Stimulated activated CD4-positive, alpha-beta T cell treated with anti-CD3 and anti-CD28 coated beads, Interleukin-1b, Interleukin-23, amount 100 ng/mL, for 1 hour (primary cell): ENCODE results near the gene FAM89B.
A peak's percentile ranks its signal among the peaks of the same experiment; 100 is the strongest.

ENCODE experiments used
- DNase-seq, 2 donors: peaks; one replicate each; pipeline ENCODE4 v3.0.0-alpha.2; 2020; ENCODE audit warnings: low read depth in 2 of 2

The FAM89B gene

GRCh38 chr11:65588199-65589054 lies 16.1 kb downstream of the FAM89B start:
- peak in 1 of 2 donors; percentile 63 for DNase-seq

- no peak for DNase-seq
Measured at GRCh38 chr11:65589444-65590239, 17.3 kb downstream of the FAM89B start.

- DNase-seq = no peak
Measured at GRCh38 chr11:65590240-65590738, 18.0 kb downstream of the FAM89B start.

DNA sequence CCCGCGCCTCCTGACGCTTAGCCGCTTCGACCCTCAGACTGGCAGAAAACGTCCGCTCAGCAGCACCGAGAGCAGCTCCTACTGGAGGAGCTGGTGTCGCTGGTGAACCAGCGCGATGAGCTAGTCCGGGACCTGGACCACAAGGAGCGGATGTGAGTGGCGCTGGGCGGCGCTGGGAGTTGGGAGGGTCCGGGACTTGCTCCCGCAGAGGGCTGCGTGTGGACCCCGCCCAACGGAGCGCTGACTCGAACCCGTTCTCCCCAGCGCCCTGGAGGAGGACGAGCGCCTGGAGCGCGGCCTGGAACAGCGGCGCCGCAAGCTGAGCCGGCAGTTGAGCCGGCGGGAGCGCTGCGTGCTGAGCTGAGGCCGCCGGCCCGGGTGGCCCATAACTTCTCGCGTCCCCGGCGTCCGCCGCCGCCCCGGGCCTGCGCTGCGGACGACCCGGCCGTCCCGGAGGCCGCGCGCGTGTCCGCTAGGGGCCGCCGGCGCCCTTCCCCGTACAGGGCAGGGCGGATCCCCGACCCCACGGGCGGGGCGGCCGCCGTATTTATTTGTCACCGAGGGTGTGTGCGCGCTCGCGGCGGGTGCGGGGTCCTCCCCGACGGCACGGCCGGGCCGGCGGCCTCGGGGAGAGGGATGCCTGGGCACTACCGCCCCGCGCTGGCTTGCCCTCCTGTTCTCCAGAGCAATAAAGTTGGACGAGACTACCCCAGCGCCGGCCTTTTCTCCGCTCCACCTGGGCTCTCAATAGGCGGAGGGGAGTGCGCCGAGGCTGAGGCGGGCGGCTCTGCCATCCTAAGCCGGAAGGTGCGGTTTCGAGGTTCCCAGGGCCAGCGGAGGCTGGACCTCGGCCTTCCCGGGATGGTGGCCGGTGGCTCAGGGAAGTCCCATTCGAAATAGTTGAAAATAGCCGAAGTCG lies 19.9 kb downstream of the FAM89B start:
- no peak for DNase-seq

- no peak for DNase-seq
Measured at GRCh38 chr11:65592858-65593517, 20.6 kb downstream of the FAM89B start.

DNA sequence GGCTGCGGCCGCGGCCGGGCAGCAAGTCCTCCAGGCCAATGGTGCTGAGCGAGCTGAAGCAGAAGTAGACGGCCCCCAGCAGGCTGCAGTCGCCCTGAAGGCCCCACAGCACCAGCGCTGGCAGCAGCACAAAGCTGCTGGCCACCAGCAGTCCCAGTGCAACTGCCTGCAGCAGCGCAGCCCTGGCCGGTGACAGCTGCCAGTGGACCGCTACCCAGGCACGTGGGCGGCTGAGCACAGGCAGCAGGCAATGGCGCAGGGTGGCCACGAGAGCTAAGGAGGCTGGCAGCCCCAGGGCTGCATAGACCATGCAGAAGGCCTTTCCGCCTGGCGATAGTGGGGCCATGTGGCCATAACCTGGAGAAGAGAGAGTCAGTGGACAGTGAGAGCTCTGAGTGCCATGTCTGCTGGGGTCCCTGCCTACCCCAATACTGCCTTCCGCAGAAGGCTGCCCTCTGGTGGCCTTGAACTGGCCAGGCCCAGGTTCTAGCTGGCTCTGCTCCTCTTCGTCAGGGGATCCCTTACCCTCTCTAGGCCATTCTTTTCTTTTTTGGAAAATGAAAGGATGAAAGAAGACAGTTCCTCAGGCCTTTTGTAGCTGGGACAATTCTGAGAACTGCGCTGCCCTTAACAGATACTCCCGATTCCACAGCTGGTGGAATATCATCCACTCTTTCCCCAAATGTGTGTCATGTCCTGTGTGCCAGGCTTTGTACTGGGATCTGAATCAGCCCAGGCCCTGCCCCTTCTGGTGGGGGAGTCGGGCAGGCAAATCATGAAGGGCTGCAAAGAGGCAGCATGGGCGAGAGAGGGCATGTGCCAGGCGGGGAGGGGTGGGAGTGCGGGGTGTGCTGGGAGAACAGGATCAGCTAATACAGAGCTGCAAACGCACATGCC lies 21.4 kb downstream of the FAM89B start:
- no peak for DNase-seq

GRCh38 chr11:65595131-65595530 lies 22.8 kb downstream of the FAM89B start:
- DNase-seq = no peak

DNA sequence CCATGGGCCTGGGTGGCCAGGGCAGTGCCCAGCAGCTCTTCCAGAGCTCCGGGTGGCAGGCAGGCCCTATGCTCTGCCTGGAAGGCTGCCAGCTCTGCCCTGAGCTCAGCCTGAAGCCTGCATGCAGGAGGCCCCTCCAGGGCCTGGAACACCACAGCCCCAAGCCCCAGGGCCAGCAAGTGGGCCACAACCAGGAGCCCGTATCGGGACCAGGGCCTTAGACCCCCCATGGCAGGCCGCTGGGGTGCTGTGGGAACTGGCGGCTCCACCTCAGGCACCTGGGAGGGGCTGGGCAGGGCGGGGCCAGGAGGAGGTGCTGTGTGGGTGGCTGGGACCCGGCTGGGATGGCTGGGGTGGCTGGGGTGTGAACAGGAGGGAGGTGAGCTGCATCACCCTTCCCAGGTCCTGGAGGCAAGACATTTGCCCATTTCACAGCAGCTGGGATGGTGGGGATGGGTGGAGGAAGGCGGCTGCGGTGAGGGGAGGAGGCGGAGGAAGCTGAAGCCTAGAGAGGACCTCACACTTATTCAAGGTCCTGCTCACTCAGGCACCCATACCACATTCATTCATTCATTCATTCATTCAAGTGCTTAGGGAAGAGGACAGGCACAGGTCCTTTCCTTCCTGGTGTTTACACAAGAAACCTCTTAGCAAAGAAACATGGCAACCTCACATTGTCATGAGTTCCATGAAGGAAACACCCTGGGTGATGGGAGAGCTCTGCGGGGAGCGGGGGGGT lies 23.4 kb downstream of the FAM89B start, which contains the start of gene KCNK7:
Gene KCNK7 (minus strand): TSS at position 258 of the 739 bp plus-strand sequence. CDS start 28 bp downstream, at position 230.
- DNase-seq = no peak

DNA sequence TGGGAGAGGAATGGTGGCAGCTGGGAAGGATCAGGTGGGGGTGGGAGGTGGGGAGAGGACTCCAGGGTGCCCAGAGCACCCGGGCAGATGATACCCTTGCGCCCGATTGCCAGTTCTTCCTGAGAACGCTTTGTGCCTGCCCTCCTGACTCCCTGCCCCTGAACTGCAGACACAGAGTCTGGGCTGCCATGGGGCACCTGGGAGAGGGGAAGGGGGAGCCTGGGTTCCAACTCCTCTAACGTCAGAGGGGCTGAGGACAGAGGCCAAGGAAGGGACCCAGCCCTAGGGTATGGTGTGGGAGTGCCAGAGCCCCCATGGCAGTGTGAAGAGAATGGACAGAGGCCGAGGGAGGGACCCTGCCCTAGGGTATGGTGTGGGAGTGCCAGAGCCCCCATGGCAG lies 24.2 kb downstream of the FAM89B start:
- DNase-seq = no peak

DNA sequence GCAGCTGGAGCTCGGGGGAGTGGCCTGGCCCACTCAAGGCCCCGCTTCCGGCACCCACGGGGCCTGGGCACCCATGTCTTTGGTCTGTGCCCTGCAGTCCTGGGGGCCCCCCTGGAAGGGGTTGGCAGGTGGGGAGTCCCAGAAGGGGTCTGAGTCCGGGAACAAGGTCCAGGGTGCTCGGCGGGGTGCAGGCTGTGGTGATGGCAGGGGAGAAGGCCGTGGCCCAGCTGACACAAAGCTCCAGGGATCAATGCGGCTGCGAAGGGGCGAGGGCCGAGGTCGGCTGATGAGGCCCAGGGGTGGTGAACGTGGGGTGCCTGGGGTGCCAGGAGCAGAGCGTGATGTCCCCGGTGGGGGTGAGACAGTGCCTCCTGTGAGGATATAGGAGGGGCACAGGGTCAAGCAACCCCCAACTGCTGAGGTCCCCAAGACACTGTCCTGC lies 25.9 kb downstream of the FAM89B start:
- no peak for DNase-seq

DNA sequence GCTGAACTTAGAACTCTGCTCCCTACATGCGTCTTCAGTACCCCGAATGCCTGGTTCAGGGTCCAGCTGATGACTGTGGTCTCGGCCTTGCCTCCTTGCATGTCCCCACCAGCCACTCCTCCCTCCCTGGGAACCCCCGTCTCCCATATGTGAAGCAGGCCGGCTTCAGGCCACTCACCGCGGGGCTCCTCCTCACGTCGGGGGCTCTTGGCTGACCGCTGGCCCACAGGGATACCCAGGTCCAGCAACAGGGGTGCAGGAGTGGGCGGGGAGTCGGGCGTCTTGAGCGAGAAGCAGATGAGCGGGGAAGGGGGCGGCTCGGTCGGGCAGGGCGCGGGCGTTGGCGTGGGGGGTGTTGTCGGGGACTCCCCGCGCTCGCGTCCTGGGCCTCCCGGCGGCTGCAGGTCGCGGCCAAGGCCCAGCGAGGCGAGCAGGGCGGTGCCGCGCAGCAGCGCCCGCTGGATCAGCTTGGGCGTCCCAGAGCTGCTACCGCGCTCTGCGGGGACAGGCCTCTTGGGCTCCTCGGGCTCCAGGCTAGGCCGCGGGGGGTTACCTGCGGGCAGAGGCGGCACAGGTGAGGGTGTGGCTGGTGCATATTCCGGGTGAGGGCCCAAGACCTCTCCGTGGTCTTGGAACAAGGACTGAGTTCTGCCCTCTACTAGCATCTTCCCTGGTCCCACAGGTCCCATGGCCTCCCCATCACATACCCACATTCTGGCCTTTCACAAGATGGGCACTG lies 27.0 kb downstream of the FAM89B start:
- no peak for DNase-seq

GRCh38 chr11:65599955-65600246 lies 27.6 kb downstream of the FAM89B start:
- DNase-seq = no peak

- DNase-seq = no peak
Measured at GRCh38 chr11:65604258-65604657, 31.9 kb downstream of the FAM89B start.

- no peak for DNase-seq
Measured at GRCh38 chr11:65606876-65607613, 34.7 kb downstream of the FAM89B start.

DNA sequence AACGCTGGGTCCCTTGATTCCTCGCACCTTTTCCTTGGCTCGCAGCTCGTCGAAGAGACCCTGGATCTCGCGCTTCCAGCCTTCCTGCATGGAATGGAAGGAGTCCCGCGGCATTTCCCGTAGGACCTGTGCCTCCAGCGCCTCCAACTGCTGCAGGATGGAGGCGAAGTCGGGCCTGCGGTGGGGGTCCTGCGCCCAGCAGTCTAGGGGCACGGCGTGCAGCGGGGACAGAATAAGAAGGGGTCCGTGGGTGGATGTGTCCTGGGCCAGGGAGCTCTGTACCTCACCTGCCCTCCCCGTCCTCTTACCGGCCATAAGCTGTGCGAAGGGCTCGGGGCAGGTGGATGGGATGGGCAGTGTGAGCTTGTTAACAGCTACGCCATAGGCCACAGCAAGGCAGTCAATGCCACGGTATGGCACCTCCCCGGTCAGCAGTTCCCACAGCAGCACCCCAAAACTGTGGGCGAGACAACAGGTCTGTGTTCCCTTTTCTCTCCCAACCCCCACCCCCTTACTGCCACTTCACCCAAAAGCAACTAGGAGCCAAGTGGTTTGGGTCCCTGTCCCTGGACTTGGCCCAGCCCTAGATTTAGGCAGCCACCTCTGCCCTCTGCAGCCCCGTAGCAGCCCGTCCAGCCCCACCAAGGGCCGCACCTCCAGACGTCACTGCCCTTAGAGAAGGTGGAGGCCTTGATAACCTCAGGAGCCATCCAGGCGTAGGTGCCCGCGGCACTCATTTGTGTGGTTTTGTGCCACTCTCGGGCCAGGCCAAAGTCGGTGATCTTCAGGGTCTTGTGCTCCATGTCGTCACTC lies 35.5 kb downstream of the FAM89B start:
- DNase-seq = no peak

DNA sequence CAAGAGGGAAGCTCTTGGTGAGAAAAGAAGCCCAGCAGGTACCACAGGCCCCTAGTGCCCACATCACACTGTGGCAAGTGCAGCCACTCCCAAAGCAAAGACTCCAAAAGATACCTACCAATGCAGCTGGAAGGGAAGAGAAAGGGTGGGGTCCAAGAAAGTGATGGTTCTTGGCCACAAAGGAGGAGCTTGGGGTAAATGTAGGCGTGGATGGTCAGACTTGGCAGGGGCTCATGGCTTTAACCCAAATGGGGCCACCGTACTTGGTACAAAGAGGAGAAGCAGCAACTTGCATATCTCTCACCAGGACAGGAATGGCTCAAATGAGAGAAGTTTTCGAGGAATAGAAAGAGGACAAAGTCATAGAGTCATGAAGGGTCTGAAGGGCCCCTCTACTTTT lies 36.9 kb downstream of the FAM89B start:
- no peak for DNase-seq

- no peak for DNase-seq
Measured at GRCh38 chr11:65609665-65610064, 37.3 kb downstream of the FAM89B start.
